Natural killer cell (primary cell): Measurements from ENCODE around the gene OR6C68. TPM values are rescaled to one million over a fixed set of nuclear protein-coding genes. Genes with fewer than 3 reads are reported as not detected.
"Not testable (repeated sequence)": the region's sequence is repeated elsewhere in the genome, so short reads cannot be mapped to it uniquely, and the experiment has no call there.

Source experiments
- ATAC-seq, 3 donors: fragments of 150-1000 bp in 2 of 3; fragments of 200-7000 bp in 1 of 3; cut with Tn5 transposase; 1 replicate in 1 of 3; 2 replicates in 2 of 3; pipeline ENCODE4 v1.10.0; 2021; ENCODE audit warnings: mild to moderate bottlenecking in 2 of 3, moderate library complexity in 2 of 3
- DNase-seq, 2 donors: peaks; one replicate each; pipeline versions ENCODE4 v3.0.0 to v3.0.0-alpha.2; 2013 to 2021; ENCODE audit warnings: mixed read lengths in 1 of 2
- H3K27ac ChIP-seq: one replicate; pipeline ENCODE4 v1.5.1; 2013; ENCODE audit warnings: mild to moderate bottlenecking, low read length
- H3K27me3 ChIP-seq: one replicate; pipeline ENCODE4 v1.6.1; 2013; ENCODE audit warnings: low read length; ENCODE audit not compliant: control insufficient read depth, insufficient read depth
- H3K36me3 ChIP-seq: one replicate; pipeline ENCODE4 v1.6.1; 2013; ENCODE audit warnings: low read length; ENCODE audit not compliant: control insufficient read depth, insufficient read depth
- H3K4me1 ChIP-seq: one replicate; pipeline ENCODE4 v1.6.1; 2013; ENCODE audit warnings: low read length; ENCODE audit not compliant: control insufficient read depth, insufficient read depth
- H3K4me3 ChIP-seq: one replicate; pipeline ENCODE4 v1.5.1; 2013; ENCODE audit warnings: low read length
- H3K9me3 ChIP-seq: one replicate; pipeline ENCODE4 v1.6.1; 2013; ENCODE audit warnings: low read length; ENCODE audit not compliant: control insufficient read depth, insufficient read depth
- H3K27ac Mint-ChIP-seq, 2 donors: one replicate each; pipeline ENCODE4 v1.8.0; 2022; ENCODE audit warnings: mild to moderate bottlenecking in 2 of 2, mixed read lengths in 2 of 2, moderate library complexity in 1 of 2
- H3K27me3 Mint-ChIP-seq, 2 donors: one replicate each; pipeline ENCODE4 v1.8.0; 2022; ENCODE audit warnings: low read depth in 2 of 2, mixed read lengths in 2 of 2
- H3K36me3 Mint-ChIP-seq: one replicate; pipeline ENCODE4 v1.8.0; 2022; ENCODE audit warnings: mixed read lengths
- H3K4me1 Mint-ChIP-seq, 2 donors: one replicate each; pipeline ENCODE4 v1.8.0; 2022; ENCODE audit warnings: mixed read lengths in 2 of 2
- H3K4me3 Mint-ChIP-seq: one replicate; pipeline ENCODE4 v1.8.0; 2022; ENCODE audit warnings: mild to moderate bottlenecking, moderate library complexity, mixed read lengths
- H3K9me3 Mint-ChIP-seq, 2 donors: one replicate each; pipeline ENCODE4 v1.8.0; 2022; ENCODE audit warnings: mixed read lengths in 2 of 2
- CTCF ChIP-seq: fragments of 200-600 bp; IDR thresholded peaks from one replicate; pipeline ENCODE4 v1.8.0; 2022; ENCODE audit warnings: antibody characterized with exemption
- WGBS: methylation state at CpG from one replicate; pipeline ENCODE4 v1.1.7; 2013; ENCODE audit warnings: missing lambda C conversion rate; ENCODE audit not compliant: insufficient coverage; 5-methylcytosine and 5-hydroxymethylcytosine counted together
- intact Hi-C: fragments of 100-400 bp; cut with micrococcal nuclease; formaldehyde crosslinking; loops from one replicate; pipeline ENCODE4 v1.14.2; 2022
- total RNA-seq, 4 donors: library from RNA; stranded (reverse); fragments of 120-200 nt in 1 of 4; gene quantifications; one replicate each; pipeline versions ENCODE4 v1.2.3 to v1.2.4, GENCODE V29; 2013 to 2022

OR6C68 gene
- total RNA-seq, 3 donors from 2014 or later (not counting 1 experiment from before 2014, with no cell fraction given) = not detected

- no peak for TF ChIP-seq CTCF
- H3K27me3 Mint-ChIP-seq = peaks cover 5 to 27% of the 10 kb centered on the region in 2 donors
- DNase-seq (no peak), ATAC-seq (no peak)
- Histone ChIP-seq H3K27me3 (peaks cover 5% of the 10 kb centered on the region), H3K9me3 (no peaks in the 10 kb centered on the region), H3K36me3 (no peaks in the 10 kb centered on the region), H3K4me1 (no peaks in the 10 kb centered on the region), H3K4me3 (no peak within 1 kb of the TSS), H3K27ac (no peak within 1 kb of the TSS)
- no peaks in the 10 kb centered on the region for H3K36me3 Mint-ChIP-seq
- H3K4me1 Mint-ChIP-seq = no peaks in the 10 kb centered on the region
- H3K9me3 Mint-ChIP-seq = no peaks in the 10 kb centered on the region
- intact Hi-C loops = no loop called here
- no peak within 1 kb of the TSS for H3K27ac Mint-ChIP-seq
- whole genome bisulfite sequencing = 82% methylated on average over 2 of the region's 3 CpGs
- no peak within 1 kb of the TSS for H3K4me3 Mint-ChIP-seq
Measured at GRCh38 chr12:55470088-55470829, 21.9 kb upstream of the OR6C68 start, which contains the start of gene OR6C70. Gene OR6C70, minus strand, starts transcription at chr12:55470138. Its CDS starts 0 bp downstream, at chr12:55470138.

- no CpG with 5 or more reads among the region's 1 CpG for WGBS
- Histone ChIP-seq H3K36me3 (no peaks in the 10 kb centered on the region), H3K4me1 (no peaks in the 10 kb centered on the region), H3K9me3 (no peaks in the 10 kb centered on the region), H3K4me3 (no peak overlapping the region), H3K27me3 (peaks cover 5% of the 10 kb centered on the region), H3K27ac (no peak overlapping the region)
- H3K27me3 Mint-ChIP-seq = peaks cover 5 to 21% of the 10 kb centered on the region in 2 donors
- no peaks in the 10 kb centered on the region for H3K36me3 Mint-ChIP-seq
- no peaks in the 10 kb centered on the region for H3K4me1 Mint-ChIP-seq
- H3K27ac Mint-ChIP-seq = no peak overlapping the region
- DNase-seq (no peak), ATAC-seq (no peak)
- no peaks in the 10 kb centered on the region for H3K9me3 Mint-ChIP-seq
- intact Hi-C loops = no loop called here
- H3K4me3 Mint-ChIP-seq = no peak overlapping the region
- TF ChIP-seq CTCF = no peak
Measured at GRCh38 chr12:55472264-55472663, 19.9 kb upstream of the OR6C68 start.

DNA sequence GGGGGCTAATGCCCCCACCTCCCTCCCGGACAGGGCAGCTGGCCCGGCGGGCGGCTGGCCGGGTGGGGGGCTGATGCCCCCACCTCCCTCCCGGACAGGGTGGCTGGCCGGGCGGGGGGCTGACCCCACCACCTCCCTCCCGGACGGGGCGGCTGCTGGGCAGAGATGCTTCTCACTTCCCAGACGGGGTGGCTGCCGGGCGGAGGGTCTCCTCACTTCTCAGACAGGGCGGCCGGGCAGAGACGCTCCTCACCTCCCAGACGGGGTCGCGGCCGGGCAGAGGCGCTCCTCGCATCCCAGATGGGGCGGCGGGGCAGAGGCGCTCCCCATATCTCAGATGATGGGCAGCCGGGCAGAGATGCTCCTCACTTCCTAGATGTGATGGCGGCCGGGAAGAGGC, 13.0 kb upstream of the OR6C68 start:
- H3K36me3 ChIP-seq, intact Hi-C loops, H3K4me1 Mint-ChIP-seq, ATAC-seq, H3K4me3 Mint-ChIP-seq, H3K9me3 Mint-ChIP-seq, H3K27ac ChIP-seq, H3K9me3 ChIP-seq, DNase-seq, H3K27ac Mint-ChIP-seq, H3K36me3 Mint-ChIP-seq, H3K4me1 ChIP-seq, H3K4me3 ChIP-seq, H3K27me3 ChIP-seq: not testable (repeated sequence)
- 92% methylated on average over 25 of the region's 29 CpGs for WGBS
- H3K27me3 Mint-ChIP-seq = peaks cover 7 to 25% of the 10 kb centered on the region in 2 donors

GRCh38 chr12:55484284-55484683, 7.9 kb upstream of the OR6C68 start:
- H3K9me3 ChIP-seq = not testable (repeated sequence)

More at GRCh38 chr12:55484284-55484683, 7.9 kb upstream of the OR6C68 start:
- H3K27me3 Mint-ChIP-seq = peaks cover 7 to 25% of the 10 kb centered on the region in 2 donors
- intact Hi-C loops, H3K27ac ChIP-seq, H3K4me3 Mint-ChIP-seq, H3K4me3 ChIP-seq, H3K36me3 Mint-ChIP-seq, H3K36me3 ChIP-seq, H3K9me3 Mint-ChIP-seq, H3K4me1 Mint-ChIP-seq, H3K27me3 ChIP-seq, H3K27ac Mint-ChIP-seq, H3K4me1 ChIP-seq, DNase-seq, ATAC-seq: not testable (repeated sequence)
- WGBS = 60% methylated on average over 2 of the region's 13 CpGs
